Stimulated activated CD4-positive, alpha-beta T cell treated with anti-CD3 and anti-CD28 coated beads, Interleukin-2, amount 100 ng/mL, for 4 hours (primary cell): ENCODE measurements around the gene MAN2A1.

Experiments
- DNase-seq: peaks from one replicate; pipeline ENCODE4 v3.0.0-alpha.2; 2020; ENCODE audit warnings: low read depth

Gene MAN2A1

DNA sequence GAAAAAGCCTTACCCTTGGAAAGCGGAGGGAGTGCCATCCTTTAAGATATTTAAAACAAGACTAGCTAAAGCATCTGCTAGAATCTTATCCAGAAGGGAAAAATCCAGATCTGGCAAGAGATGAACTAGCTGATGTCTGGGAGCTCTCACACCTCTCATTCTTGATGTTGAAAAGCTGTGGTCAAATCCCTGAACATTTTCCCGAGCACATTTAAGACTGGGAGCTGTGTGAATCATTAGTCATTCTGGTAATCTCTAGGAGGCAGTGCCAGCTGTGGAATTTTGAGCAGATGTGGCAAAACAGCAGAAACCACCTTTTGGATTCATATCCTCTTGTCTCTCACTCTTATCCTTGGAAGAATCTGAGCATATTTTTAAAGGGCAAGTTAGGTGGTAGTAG, 218.0 kb downstream of the MAN2A1 start:
- no peak for DNase-seq

DNA sequence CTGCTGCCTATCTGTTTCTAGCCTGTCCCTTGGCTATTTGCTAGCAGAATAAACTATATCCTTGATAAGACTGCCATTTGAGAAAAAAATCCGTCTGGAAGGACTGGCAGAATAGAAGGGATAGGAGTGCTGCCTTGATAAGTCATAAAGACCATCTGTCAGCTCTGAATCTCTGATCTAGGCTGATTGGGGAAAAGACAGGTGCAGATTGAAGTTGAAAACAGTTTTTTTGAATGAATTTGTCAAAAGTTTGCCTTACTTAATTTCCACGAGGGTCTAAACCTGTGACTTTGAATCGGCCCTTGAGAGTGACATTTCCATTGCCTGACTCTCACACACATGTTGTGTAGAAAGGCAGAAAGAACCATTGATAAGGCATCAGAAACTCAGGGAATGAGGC, 218.6 kb downstream of the MAN2A1 start:
- DNase-seq = no peak

DNA sequence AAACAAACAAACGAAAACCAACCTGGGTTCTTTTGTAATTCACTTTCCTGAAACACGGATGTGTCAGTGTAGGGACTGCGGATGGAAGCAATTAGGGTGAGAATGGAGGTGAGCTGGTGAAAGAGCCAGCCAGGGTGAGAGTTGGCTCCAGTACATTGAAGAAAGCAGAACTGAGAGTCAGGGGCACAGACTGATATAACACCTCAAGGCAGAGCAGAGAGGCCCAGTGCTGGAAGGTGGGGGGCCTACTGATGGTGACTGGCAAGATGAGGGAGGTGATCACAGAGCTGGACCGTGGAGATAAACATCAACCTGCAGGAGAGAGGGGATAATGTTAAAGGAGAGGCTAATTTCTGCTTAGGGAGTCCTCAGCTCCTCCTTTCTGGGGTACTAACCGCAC, 221.1 kb downstream of the MAN2A1 start:
- no peak for DNase-seq

DNA sequence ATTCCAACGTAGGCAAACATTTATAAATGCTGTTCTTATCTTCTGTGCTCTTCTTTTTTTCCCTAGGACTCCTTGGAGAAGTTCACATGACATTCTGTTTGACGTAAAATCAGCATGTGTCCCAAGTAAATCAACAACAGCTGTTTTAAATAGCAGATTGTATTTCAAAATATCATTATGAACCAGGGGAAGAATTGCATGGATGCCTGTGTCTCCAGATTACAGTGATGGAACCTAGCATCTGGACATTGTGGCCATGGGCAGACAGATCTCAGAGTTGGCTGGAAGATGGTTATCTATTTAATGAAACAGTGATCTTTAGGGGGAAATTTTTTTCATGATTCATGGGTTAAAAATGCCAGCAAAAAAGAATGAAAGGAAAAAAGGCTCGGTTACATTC, 222.0 kb downstream of the MAN2A1 start:
- no peak for DNase-seq

DNA sequence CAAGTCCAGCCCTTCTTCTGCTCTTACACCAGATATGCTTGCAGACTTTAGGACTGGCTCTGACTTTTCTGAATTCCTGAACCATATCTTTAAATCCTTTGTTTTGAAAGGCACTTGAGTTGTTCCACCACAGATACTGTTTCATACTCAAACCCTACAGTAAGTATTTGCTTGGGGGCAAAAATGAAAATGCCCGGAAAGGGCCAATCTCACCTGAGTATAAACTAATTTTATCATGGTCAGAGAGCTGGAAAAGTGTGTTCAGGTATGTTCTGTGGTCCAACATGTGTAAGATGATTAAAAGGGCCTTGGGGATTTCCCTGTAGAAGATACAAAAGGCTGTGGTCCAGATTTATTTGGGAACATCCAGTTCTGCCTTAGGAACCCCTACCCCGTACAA, 225.2 kb downstream of the MAN2A1 start:
- DNase-seq = no peak

DNA sequence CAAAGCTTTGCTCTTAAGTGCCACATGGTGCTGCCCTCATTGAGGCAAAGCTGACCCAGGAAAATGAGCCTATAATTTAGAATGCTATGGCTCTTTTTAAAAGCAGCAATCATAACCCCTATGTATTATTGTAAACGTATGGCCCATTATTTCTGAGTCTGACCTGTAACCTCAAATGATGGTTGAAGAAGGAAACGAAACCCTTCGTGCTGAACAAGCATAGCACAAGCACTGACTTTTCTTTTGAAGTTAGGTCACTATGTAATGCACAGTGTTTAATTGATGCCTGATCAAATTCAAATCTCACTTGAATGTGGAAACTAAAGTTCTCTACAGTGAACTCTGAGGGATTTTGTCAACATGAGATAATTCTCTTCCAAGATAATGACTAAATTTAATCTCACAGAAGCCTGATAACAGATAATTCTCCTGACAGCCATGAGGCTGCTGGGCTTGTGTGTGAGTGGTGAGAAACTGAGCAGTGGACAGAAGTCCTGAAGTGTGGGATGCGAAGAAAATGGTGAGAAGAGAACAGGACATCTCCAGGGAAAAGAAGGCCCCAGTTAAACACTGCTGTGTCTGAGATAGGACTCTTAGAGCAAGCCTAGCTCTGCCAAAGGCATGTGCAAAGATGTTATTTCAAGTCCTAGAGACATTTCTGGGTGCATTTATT, 226.9 kb downstream of the MAN2A1 start:
- no peak for DNase-seq
